ENCODE data around the gene GRIN2A.

Gene GRIN2A

GRCh38 chr16:9817586-9817985 is 364.6 kb downstream of the GRIN2A start:
- DNase-seq (ENCODE audit: low spot score), result no peak

- no peak for DNase-seq (ENCODE audit: low spot score)
Observed at GRCh38 chr16:9816644-9817043, 365.6 kb downstream of the GRIN2A start.

GRCh38 chr16:9813665-9814064 is 368.6 kb downstream of the GRIN2A start:
- no peak for DNase-seq (ENCODE audit: low spot score)

- DNase-seq (ENCODE audit: low spot score), result no peak
Observed at GRCh38 chr16:9808210-9808609, 374.0 kb downstream of the GRIN2A start.

GRCh38 chr16:9807302-9807701 is 374.9 kb downstream of the GRIN2A start:
- no peak for DNase-seq (ENCODE audit: low spot score)

- DNase-seq (ENCODE audit: low spot score), result no peak
Observed at GRCh38 chr16:9805109-9805508, 377.1 kb downstream of the GRIN2A start.

- no peak for DNase-seq (ENCODE audit: low spot score)
Observed at GRCh38 chr16:9802160-9802559, 380.1 kb downstream of the GRIN2A start.

GRCh38 chr16:9801651-9802050 is 380.6 kb downstream of the GRIN2A start:
- DNase-seq (ENCODE audit: low spot score), result no peak

GRCh38 chr16:9800186-9800738 is 382.0 kb downstream of the GRIN2A start:
- no peak for DNase-seq (ENCODE audit: low spot score)

- no peak for DNase-seq (ENCODE audit: low spot score)
Observed at GRCh38 chr16:9798952-9799580, 383.2 kb downstream of the GRIN2A start.

- DNase-seq (ENCODE audit: low spot score), result no peak
Observed at GRCh38 chr16:9798474-9798873, 383.8 kb downstream of the GRIN2A start.

GRCh38 chr16:9797306-9797705 is 384.9 kb downstream of the GRIN2A start:
- peak; percentile 4 for DNase-seq (ENCODE audit: low spot score)

- no peak for DNase-seq (ENCODE audit: low spot score)
Observed at GRCh38 chr16:9793623-9794022, 388.6 kb downstream of the GRIN2A start.

- DNase-seq (ENCODE audit: low spot score), result no peak
Observed at GRCh38 chr16:9791556-9791955, 390.7 kb downstream of the GRIN2A start.

GRCh38 chr16:9790199-9790598 is 392.0 kb downstream of the GRIN2A start:
- no peak for DNase-seq (ENCODE audit: low spot score)

- no peak for DNase-seq (ENCODE audit: low spot score)
Observed at GRCh38 chr16:9787717-9788116, 394.5 kb downstream of the GRIN2A start.

- DNase-seq (ENCODE audit: low spot score), result no peak
Observed at GRCh38 chr16:9780831-9781230, 401.4 kb downstream of the GRIN2A start.

- no peak for DNase-seq (ENCODE audit: low spot score)
Observed at GRCh38 chr16:9778849-9779248, 403.4 kb downstream of the GRIN2A start.

- no peak for DNase-seq (ENCODE audit: low spot score)
Observed at GRCh38 chr16:9775998-9776397, 406.2 kb downstream of the GRIN2A start.

GRCh38 chr16:9773289-9773688 is 408.9 kb downstream of the GRIN2A start:
- DNase-seq (ENCODE audit: low spot score), result no peak

- DNase-seq (ENCODE audit: low spot score), result no peak
Observed at GRCh38 chr16:9772526-9773225, 409.6 kb downstream of the GRIN2A start.

- DNase-seq (ENCODE audit: low spot score), result no peak
Observed at GRCh38 chr16:9766891-9767290, 415.3 kb downstream of the GRIN2A start.

- DNase-seq (ENCODE audit: low spot score), result no peak
Observed at GRCh38 chr16:9763505-9763904, 418.7 kb downstream of the GRIN2A start.

GRCh38 chr16:9761870-9762269 is 420.4 kb downstream of the GRIN2A start:
- no peak for DNase-seq (ENCODE audit: low spot score)
